Activated T-cell treated with anti-CD3 and anti-CD28 coated beads for 4 hours (primary cell): ENCODE data around the gene NIN.
"Not testable (repeated sequence)": the region's sequence is repeated elsewhere in the genome, so short reads cannot be mapped to it uniquely, and the experiment has no call there.

Experiments used
- DNase-seq: peaks from one replicate; pipeline ENCODE4 v3.0.0-alpha.2; 2020

The NIN gene

DNA sequence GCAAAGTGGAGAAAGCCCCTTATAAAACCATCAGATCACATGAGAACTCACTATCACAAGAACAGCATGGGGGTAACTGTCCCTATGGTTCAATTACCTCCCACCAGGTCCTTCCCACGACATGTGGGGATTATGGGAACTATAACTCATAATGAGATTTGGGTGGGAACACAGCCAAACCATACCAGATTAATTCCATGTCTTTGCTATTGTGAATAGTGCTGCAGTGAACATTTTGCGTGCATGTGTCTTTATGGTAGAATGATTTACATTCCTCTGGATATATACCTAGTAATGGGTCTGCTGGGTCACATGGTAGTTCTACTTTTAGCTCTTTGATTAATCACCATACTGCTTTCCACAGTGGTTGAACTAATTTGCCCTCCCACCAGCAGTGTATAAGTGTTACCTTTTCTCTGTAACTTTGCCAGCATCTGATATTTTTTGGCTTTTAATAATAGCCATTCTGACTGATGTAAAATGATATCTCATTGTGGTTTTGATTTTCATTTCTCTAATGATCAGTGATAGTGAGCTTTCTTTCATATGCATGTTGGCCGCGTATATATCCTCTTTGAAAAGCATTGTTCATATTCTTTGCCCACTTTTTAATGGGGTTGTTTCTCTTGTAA, 133.2 kb downstream of the NIN start:
- DNase-seq = no peak

GRCh38 chr14:50694260-50694659, 136.7 kb downstream of the NIN start:
- DNase-seq = not testable (repeated sequence)

DNA sequence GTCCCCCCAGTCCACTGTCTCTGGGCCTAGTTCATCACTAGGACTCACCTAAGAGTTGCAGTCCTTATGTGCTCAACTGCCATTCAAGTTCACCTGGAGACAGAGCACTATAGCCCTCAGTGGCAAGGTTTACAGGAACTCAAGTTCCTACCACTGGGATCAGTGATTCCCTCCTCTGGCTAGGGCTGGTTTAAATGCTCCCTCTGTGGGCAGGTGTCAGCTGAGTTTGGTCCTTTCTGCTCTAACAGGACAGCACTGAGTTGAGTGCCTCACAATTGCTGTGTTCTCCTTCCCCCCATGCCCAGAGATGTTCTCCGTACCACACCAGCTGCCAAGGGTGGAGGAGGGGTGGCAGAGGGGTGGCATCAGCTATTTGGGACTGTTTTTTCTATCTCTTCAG, 142.1 kb downstream of the NIN start:
- DNase-seq = no peak

DNA sequence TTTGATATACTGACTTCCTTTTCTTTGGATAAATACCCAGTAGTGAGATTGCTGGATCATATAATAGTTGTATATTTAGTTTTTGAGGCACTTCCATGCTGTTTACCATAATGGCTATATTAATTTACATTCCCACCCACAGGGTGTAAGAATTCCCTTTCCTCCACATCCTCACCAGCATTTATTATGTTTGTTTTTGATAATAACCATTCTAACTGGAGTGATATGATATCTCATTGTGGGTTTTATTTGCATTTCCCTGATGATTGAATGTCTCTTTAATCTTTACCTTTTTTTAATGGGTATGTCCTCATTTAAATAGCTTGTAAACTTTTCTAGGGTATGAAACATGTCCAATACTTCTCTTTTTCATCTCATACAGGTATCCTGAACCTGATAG, 151.3 kb downstream of the NIN start:
- no peak for DNase-seq

- no peak for DNase-seq
These were observed 152.8 kb downstream of the NIN start for GRCh38 chr14:50678163-50678562.

- DNase-seq = no peak
These were observed 153.4 kb downstream of the NIN start for GRCh38 chr14:50677527-50678063.

- DNase-seq = no peak
These were observed 154.0 kb downstream of the NIN start for GRCh38 chr14:50676814-50677516.

DNA sequence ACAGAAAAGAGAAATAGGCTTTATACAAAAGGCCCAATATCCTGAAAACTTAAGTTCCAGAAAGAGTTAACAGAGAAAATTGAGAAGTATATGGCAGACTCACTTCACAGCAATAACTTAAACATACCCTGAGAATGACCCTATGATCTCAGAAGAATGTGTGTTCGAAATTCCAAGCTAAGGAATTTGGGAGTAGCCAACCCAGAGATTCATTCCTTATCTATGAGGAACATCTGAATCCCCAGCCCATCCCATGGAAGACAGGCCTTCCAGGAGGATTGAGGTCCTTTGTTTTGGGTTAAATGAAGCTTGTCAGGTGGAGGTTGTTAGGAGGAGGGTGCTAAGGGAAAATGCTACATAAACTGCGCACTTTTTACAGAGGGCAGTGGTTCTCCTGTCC, 155.4 kb downstream of the NIN start:
- no peak for DNase-seq

DNA sequence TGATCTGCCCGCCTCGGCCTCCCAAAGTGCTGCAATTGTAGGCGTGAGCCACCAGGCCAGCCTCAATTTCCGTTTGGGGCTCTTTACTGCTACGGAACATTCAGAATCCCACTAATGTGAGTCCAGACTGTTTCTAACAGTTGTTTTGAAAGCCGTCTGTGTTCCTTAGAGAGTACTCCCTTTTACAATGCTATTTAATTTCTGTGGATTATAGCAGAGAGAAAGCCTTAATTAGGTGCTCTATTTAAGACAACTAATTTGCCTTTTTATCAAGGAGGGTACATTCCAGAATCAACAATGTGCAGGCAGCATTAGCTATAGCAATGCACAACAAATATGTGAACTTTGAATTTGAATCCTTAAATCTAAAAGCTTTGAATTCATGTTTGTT, 160.1 kb downstream of the NIN start:
- DNase-seq = no peak

DNA sequence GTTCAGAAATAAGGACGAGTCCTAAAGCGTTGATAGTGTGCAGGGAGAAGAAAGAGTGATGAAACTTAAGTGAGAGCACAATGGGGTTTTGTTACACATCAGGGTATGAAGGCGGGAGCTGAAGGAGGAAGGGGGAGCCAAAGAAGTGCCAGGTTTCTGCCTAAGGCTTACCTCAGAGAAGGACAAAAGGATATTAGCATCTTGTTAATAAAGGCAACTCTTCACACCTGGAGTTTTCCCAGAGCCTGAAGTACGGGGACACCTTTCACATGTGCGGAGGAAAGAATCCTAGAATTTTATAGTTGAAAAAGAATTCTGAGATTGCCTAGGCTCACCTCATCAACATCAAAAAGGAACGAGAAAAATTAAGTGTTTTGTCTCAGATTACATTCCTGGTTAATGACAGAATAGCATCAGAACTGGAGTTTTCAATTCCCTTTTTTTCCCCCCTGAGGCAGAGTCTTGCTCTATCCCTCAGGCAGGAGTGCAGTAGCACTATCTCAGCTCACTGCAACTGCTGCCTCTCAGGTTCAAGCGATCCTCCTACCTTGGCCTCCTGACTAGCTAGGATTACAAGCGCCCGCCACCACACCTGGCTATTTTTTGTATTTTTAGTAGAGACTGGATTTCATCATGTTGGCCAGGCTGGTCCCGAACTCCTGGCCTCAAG, 160.6 kb downstream of the NIN start:
- DNase-seq = no peak
